AML-193 (cell line): ENCODE measurements around the gene SLC37A1.
A peak's percentile ranks its signal among the peaks of the same experiment; 100 is the strongest.

Experiments used
- DNase-seq, 2 experiments: peaks; one replicate each; lab custom pipeline; 2025; lab: John Stamatoyannopoulos, UW

SLC37A1 gene

DNA sequence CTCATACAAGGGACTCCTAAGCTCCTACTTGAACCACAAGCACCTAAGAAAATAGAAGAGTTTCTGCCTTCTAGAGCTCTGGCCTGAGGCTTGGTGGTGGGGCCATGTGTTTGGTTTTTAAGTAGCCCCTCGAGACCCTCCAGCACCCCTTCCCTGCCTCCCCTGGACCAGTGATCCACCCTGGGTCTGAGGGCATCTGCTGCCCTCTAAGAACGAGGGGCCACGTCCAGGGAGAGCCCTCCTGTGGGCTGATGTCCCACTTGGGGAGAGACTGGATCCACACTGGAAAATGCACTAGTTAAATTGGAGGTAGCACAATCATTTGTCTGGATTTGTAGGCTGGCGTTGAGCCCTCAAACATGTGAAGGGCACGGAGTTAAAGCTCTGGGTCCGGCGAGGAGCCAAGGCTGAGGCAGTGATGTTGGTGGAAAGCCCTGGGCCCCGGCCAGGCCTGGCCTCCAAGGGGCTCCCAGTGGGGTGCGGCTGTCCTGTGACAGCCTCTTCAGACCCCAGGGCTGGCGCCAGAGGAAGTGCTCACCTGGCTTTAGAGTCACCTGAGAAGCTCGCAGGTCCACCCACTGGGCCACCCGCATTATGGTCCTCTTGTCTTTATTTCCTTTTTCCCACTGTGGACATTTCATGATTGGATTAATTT lies 65.2 kb downstream of the SLC37A1 start:
- no peak for DNase-seq

DNA sequence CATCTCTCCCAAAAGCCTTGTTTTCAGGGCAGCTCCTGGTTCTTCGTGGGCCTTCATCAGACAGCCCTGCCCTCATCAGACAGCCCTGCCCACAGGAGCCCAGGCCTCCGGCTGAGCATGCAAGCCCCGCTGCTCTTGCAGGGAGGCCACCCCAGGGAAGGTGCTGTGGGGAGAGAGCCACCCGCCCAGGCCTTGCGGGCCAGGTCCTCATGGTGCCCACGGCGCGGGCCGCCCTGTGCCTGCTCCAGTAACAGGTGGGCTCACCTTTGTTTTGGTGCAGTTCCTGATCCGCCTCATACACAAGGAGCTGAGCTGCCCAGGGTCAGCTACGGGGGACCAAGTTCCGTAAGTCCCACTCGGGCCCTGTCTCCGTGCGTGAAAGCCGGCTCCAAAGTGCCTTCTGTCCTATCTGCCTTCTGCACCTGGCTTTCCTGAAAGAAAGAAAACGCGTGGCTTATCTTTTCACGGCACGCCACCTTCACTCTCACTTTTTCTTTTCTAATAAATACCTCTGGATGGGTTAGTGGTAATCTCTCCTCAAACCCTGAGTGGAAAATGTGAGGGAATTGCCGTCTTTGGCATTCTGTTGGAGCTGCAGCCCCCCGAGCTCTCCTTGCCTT lies 65.9 kb downstream of the SLC37A1 start:
- no peak for DNase-seq

GRCh38 chr21:42580076-42580792 lies 66.6 kb downstream of the SLC37A1 start:
- DNase-seq, result no peak

DNA sequence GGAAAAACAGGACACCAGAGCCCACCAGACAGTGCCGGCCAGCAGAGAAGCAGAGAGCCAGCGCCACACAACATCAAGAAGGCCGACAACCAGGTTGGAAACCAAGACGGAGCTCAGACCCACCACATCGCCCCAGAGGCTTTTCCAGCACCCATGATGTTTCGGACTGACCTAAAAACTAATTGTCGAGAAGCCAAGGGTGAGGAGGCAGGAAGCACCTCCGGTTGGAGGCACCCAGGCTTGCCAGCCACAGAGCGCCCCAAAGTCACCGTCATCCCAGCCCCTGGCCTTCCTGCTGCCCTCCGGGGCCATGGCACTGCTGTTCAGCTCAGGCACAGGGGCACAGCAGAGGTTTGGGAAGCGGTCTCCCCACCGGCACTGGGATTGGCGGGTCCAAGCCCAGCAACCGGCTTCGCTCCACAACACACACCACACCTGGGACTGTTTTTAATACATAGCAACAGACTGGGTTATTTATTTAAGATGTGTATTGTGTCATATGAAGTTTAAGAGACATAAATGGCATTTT lies 67.2 kb downstream of the SLC37A1 start:
- no peak for DNase-seq

- no peak for DNase-seq
These were observed 67.8 kb downstream of the SLC37A1 start for GRCh38 chr21:42581336-42581992.

- DNase-seq, result no peak
These were observed 68.5 kb downstream of the SLC37A1 start for GRCh38 chr21:42581993-42582786.

GRCh38 chr21:42582787-42583476 lies 69.3 kb downstream of the SLC37A1 start:
- DNase-seq, result no peak

DNA sequence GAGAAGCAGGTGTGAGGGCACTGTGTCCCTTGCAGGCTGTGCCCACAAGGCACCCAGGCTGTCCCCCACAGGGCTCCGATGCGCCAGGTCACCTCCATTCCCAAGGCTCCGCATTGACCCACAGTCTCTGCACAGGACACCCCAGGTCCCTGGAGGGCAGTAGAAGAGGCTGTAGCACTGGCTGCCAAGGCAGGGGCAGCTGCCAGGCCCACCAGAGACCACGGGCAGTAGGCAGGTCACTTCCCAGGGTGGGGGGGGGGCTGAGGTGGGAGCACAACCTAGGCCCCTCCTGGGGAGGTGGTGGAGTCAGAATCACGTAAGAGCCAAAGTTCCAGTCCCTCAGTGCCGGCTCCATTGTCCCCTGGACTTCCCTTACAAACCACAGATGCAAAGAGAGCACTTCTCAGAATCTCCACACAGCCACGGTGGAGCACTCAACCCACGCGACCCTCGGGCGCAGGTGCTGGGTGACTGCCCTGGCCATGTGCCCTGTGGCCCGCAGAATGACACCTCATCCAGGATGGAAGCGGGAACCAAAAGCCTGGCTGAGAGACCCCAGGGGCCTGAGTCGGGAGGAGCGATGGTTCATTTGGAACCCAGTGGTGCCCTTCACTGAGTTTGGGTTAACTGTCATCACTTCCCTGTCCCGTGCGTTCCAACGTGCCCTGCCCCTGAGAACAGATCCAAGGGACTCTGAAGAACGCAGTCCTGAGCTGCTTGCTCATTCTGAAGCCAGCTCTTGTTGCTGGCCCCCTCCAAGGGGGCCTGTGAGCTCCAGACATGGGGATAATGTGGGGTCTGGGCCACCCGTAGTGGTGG lies 70.0 kb downstream of the SLC37A1 start:
- DNase-seq, result no peak

GRCh38 chr21:42584296-42584641 lies 70.6 kb downstream of the SLC37A1 start:
- no peak for DNase-seq

DNA sequence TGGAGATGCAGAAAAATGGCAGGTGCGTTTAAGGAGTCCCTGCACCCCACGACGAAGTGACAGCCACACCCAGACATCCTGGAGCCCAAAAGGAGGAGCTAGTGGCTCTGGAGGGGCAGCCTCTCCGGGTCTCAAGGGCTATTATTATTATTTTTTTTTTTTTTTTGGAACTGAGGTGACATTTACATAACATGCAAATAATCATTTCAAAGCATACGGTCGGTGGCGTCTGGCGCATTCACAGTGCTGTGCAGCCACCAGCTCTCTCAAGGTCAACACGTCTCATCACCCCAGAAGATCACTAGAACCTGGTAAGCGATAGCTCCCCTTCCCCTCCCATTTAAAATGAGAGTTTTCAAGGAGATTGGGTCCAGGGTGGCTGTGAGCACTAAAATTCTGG lies 72.2 kb downstream of the SLC37A1 start:
- no peak for DNase-seq

- DNase-seq, result no peak
These were observed 72.8 kb downstream of the SLC37A1 start for GRCh38 chr21:42586406-42586805.

DNA sequence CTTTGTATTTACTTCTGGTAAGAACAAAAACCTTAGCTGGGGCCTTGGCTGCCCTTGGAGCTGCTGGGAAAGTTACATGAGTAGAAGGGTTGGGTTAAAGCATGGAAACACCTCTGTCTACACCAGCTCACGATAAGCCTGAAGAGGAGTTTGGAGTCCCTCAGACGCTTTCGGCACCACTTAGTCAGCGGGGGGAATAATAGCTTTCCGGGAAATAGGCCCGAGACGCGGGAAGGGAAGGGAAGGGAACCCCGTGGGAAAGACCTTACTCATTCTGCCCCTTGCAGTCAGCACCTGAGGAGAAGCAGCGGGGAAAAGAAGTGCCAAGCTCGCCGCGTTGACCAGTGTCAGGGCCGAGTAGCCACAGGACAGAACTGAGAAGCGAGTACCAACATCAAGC lies 73.4 kb downstream of the SLC37A1 start:
- DNase-seq, result no peak

- DNase-seq, result no peak
These were observed 76.9 kb downstream of the SLC37A1 start for GRCh38 chr21:42590431-42591131.

DNA sequence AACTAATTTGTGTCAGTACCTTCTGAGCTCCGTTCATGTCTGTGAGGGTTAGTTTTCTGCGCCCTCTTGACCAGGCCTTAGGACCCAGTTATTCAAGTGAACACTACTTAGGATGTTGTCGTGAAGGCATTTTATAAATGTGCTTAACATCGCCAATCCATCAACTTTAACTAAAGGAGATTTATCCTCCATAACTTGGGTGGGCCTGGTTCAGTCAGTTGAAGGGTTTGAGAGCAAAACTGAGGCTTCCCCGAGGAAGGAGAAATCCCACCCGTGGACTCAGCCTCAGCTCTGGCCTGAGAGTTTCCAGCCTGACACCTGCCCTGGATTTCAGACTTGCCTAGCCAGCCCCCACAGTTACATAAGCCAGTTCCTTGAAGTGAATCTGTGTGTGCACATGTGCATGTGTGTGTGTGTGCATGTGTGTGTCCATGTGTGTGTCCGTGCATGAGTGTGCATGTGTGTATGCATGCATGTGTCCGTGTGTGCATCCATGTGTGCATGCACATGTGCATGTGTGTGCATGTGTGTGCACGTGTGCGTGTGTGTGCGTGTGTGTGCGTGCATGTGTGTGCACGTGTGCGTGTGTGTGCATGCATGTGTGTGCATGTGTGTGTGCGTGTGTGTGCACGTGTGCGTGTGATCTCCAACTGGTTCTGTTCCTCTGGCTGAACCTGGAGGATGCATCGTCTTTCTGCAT lies 77.7 kb downstream of the SLC37A1 start:
- DNase-seq, result no peak

DNA sequence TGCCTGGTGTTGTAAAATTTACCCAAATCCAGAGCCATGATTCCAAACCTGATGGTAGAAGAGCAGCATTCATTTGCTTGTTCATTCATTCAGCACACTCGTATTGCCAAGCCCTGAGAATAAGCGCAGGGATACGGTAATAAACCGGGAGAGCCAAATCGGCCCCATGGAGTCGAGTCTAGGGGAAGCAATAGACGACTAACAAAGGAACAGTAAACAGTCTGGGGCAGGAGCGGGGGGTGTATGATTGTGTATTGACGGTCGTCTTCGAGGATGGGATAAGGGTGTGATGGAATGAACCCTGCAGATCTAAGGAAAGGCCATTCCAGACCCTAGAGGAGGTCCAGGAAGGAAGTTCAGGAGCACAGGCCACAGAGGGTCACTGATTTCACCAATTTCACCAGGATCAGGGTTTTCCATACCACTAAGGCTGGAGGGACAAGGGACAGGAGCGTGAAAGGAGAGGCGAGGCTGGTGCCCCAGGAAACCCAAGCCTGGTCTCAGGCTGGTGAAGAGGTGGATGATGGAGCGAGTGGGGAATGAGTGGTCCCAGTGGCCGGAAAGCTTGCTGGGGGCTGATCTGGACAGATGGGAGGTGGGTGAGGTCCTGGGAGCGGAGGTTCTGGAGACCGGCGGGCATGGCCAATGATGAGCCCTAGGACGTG lies 78.6 kb downstream of the SLC37A1 start:
- no peak for DNase-seq

- DNase-seq, result peak; percentile 18 to 31
These were observed 79.6 kb downstream of the SLC37A1 start for GRCh38 chr21:42593007-42593814.

DNA sequence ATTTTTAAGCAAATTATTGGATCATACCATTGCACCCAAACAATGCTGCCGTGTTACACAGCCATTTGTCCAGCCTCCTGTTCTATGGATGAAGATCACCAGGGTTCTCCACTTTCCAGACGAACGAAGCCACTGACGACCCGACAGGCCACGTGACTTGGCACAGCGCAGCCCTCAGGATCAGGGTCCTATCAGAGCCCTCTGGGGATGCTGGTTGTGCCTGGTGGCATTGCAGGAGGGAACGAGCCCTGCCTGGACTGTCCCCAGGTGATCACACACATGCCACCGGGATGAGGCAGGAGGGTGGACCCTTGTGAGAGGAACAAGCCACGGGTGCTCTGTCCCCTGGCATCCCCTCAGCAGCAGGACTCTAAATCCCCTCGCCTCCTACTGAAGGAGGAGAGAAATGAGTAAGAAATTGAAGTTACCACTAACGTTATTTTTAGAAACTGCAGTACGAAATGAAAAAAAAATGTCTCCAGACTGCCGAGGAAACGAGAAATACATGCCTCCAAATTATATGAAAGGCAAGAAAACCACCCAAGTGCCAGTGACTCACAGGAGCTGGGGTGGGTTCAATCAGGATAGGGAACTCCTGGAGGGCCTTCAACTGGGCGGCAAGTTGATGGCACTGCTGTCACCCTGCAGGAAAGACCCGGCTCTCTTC lies 81.1 kb downstream of the SLC37A1 start:
- no peak for DNase-seq
